Stomach smooth muscle (tissue), 2 donors: ENCODE measurements around the gene NID2.

Experiments
- H3K27ac ChIP-seq: one replicate; pipeline ENCODE4 v1.7.0; 2013; ENCODE audit warnings: mild to moderate bottlenecking, low read length, inconsistent platforms
- H3K27me3 ChIP-seq, 2 donors: one replicate each; pipeline ENCODE4 v1.7.0; 2013; ENCODE audit warnings: low read length in 2 of 2; ENCODE audit not compliant: insufficient read depth in 2 of 2, control insufficient read depth in 1 of 2
- H3K36me3 ChIP-seq, 2 donors: one replicate each; pipeline ENCODE4 v1.7.0; 2013; ENCODE audit warnings: low read length in 2 of 2; ENCODE audit not compliant: control insufficient read depth in 2 of 2, insufficient read depth in 2 of 2
- H3K4me1 ChIP-seq: one replicate; pipeline ENCODE4 v1.7.0; 2013; ENCODE audit warnings: low read length; ENCODE audit not compliant: control insufficient read depth, insufficient read depth
- H3K4me3 ChIP-seq, 2 donors: one replicate each; pipeline ENCODE4 v1.7.0; 2013; ENCODE audit warnings: low read length in 2 of 2
- H3K9ac ChIP-seq, 2 donors: one replicate each; pipeline ENCODE4 v1.7.0; 2013; ENCODE audit warnings: low read length in 2 of 2, mild to moderate bottlenecking in 1 of 2
- H3K9me3 ChIP-seq, 2 donors: one replicate each; pipeline ENCODE4 v1.7.0; 2013; ENCODE audit warnings: low read length in 2 of 2; ENCODE audit not compliant: control insufficient read depth in 2 of 2
- donor health status: healthy.
- donor health status: Pancreatic carcinoma.

The NID2 gene

GRCh38 chr14:51979088-51979709 lies 89.7 kb downstream of the NID2 start:
- Histone ChIP-seq H3K4me1 (peaks cover 3% of the 10 kb centered on the region), H3K27me3 (no peaks in the 10 kb centered on the region), H3K4me3 (peak overlapping the region in 1 of 2 donors; percentile 17), H3K9me3 (peaks cover 0 to 2% of the 10 kb centered on the region in 2 donors), H3K9ac (no peak overlapping the region), H3K27ac (no peak overlapping the region), H3K36me3 (no peaks in the 10 kb centered on the region)

GRCh38 chr14:51978681-51979085 lies 90.2 kb downstream of the NID2 start:
- H3K27ac ChIP-seq, result no peak overlapping the region
- H3K4me3 ChIP-seq, result no peak overlapping the region
- H3K4me1 ChIP-seq, result peaks cover 3% of the 10 kb centered on the region

GRCh38 chr14:51977075-51977474 lies 91.8 kb downstream of the NID2 start:
- Histone ChIP-seq H3K4me3 (no peak overlapping the region), H3K9ac (no peak overlapping the region), H3K27ac (no peak overlapping the region), H3K36me3 (no peaks in the 10 kb centered on the region), H3K27me3 (no peaks in the 10 kb centered on the region), H3K9me3 (no peaks in the 10 kb centered on the region), H3K4me1 (peaks cover 3% of the 10 kb centered on the region)

More at GRCh38 chr14:51978681-51979085, 90.2 kb downstream of the NID2 start:
- Histone ChIP-seq H3K9me3 (peaks cover 0 to 2% of the 10 kb centered on the region in 2 donors), H3K9ac (no peak overlapping the region), H3K36me3 (no peaks in the 10 kb centered on the region), H3K27me3 (no peaks in the 10 kb centered on the region)

- Histone ChIP-seq H3K36me3 (no peaks in the 10 kb centered on the region), H3K27ac (no peak overlapping the region), H3K27me3 (no peaks in the 10 kb centered on the region), H3K9ac (no peak overlapping the region), H3K4me1 (no peaks in the 10 kb centered on the region), H3K4me3 (no peak overlapping the region), H3K9me3 (no peaks in the 10 kb centered on the region)
These were observed 96.3 kb downstream of the NID2 start for GRCh38 chr14:51972566-51972965.

GRCh38 chr14:51969852-51970540 lies 98.9 kb downstream of the NID2 start:
- Histone ChIP-seq H3K4me3 (no peak overlapping the region), H3K36me3 (no peaks in the 10 kb centered on the region), H3K27me3 (no peaks in the 10 kb centered on the region), H3K4me1 (no peaks in the 10 kb centered on the region), H3K27ac (no peak overlapping the region), H3K9me3 (no peaks in the 10 kb centered on the region), H3K9ac (no peak overlapping the region)

- no peak overlapping the region for H3K9ac ChIP-seq
- no peak overlapping the region for H3K27ac ChIP-seq
- H3K36me3 ChIP-seq, result no peaks in the 10 kb centered on the region
- no peaks in the 10 kb centered on the region for H3K9me3 ChIP-seq
- no peaks in the 10 kb centered on the region for H3K27me3 ChIP-seq
- no peaks in the 10 kb centered on the region for H3K4me1 ChIP-seq
- no peak overlapping the region for H3K4me3 ChIP-seq
These were observed 101.3 kb downstream of the NID2 start for GRCh38 chr14:51967521-51967920.

GRCh38 chr14:51963286-51963685 lies 105.6 kb downstream of the NID2 start:
- Histone ChIP-seq H3K27me3 (no peaks in the 10 kb centered on the region), H3K9me3 (peaks cover 2 to 5% of the 10 kb centered on the region in 2 donors), H3K9ac (peak overlapping the region in 1 of 2 donors; percentile 49), H3K4me3 (peak overlapping the region; percentile 4 to 62), H3K27ac (no peak overlapping the region), H3K4me1 (no peaks in the 10 kb centered on the region), H3K36me3 (peaks cover 0 to 6% of the 10 kb centered on the region in 2 donors)

GRCh38 chr14:51962711-51963110 lies 106.1 kb downstream of the NID2 start:
- no peaks in the 10 kb centered on the region for H3K27me3 ChIP-seq
- H3K9me3 ChIP-seq, result peaks cover 2 to 10% of the 10 kb centered on the region in 2 donors
- peaks cover 0 to 6% of the 10 kb centered on the region in 2 donors for H3K36me3 ChIP-seq
- peak overlapping the region in 1 of 2 donors; percentile 62 for H3K4me3 ChIP-seq
- no peaks in the 10 kb centered on the region for H3K4me1 ChIP-seq
- H3K27ac ChIP-seq, result no peak overlapping the region
- no peak overlapping the region for H3K9ac ChIP-seq

- Histone ChIP-seq H3K9me3 (peaks cover 2 to 10% of the 10 kb centered on the region in 2 donors), H3K36me3 (peaks cover 0 to 6% of the 10 kb centered on the region in 2 donors), H3K27me3 (no peaks in the 10 kb centered on the region), H3K4me3 (no peak overlapping the region), H3K9ac (no peak overlapping the region), H3K4me1 (no peaks in the 10 kb centered on the region), H3K27ac (no peak overlapping the region)
These were observed 108.0 kb downstream of the NID2 start for GRCh38 chr14:51960866-51961265.

- H3K36me3 ChIP-seq, result peaks cover 0 to 6% of the 10 kb centered on the region in 2 donors
- no peak overlapping the region for H3K27ac ChIP-seq
- H3K9ac ChIP-seq, result no peak overlapping the region
- no peaks in the 10 kb centered on the region for H3K27me3 ChIP-seq
- H3K4me1 ChIP-seq, result no peaks in the 10 kb centered on the region
- no peak overlapping the region for H3K4me3 ChIP-seq
- H3K9me3 ChIP-seq, result peaks cover 2 to 10% of the 10 kb centered on the region in 2 donors
These were observed 108.9 kb downstream of the NID2 start for GRCh38 chr14:51959928-51960327.

GRCh38 chr14:51957950-51958349 lies 110.9 kb downstream of the NID2 start:
- peaks cover 0 to 6% of the 10 kb centered on the region in 2 donors for H3K36me3 ChIP-seq
- H3K27ac ChIP-seq, result no peak overlapping the region
- H3K4me3 ChIP-seq, result no peak overlapping the region
- H3K9ac ChIP-seq, result no peak overlapping the region
- H3K27me3 ChIP-seq, result no peaks in the 10 kb centered on the region
- peaks cover 2 to 10% of the 10 kb centered on the region in 2 donors for H3K9me3 ChIP-seq
- H3K4me1 ChIP-seq, result no peaks in the 10 kb centered on the region
